Endothelial cell of umbilical vein (primary cell): ENCODE results near the gene RPSA. TPM values are rescaled to one million over a fixed set of nuclear protein-coding genes. Genes with fewer than 3 reads are reported as not detected.
A peak's percentile ranks its signal among the peaks of the same experiment; 100 is the strongest.

ENCODE experiments used
- BruUV-seq: library from RNA; stranded (reverse); fragments of 400-500 nt; replicated peaks from 2 replicates; lab custom pipeline; 2021; lab: Mats Ljungman, UMichigan
- CTCF ChIA-PET: fragments of 300-600, 350-600 bp; sonication (Branson Sonifier 250); formaldehyde crosslinking; loops from one replicate; lab custom pipeline; 2021; ENCODE audit warnings: antibody characterized with exemption, inconsistent platforms; lab: Charles Lee
- POLR2A ChIA-PET: fragments of 300-600, 350-600 bp; sonication (Branson Sonifier 250); formaldehyde crosslinking; loops from one replicate; lab custom pipeline; 2021; ENCODE audit warnings: antibody characterized with exemption, inconsistent platforms; lab: Charles Lee
- DNase-seq: peaks from one replicate; pipeline ENCODE4 v3.0.0-alpha.2; 2011; ENCODE audit warnings: low read depth, low spot score
- FAIRE-seq: peaks from 2 replicates; lab custom pipeline; 2011; peaks lifted over from hg19 to GRCh38; lab: Jason Lieb, UNC
- H2AFZ ChIP-seq: 2 replicates; pipeline ENCODE4 v1.6.0; 2012; ENCODE audit warnings: low read depth, low read length, control low read depth, inconsistent platforms
- H3K27ac ChIP-seq: 2 replicates; pipeline ENCODE4 v1.5.1; 2011; ENCODE audit warnings: low read depth, mild to moderate bottlenecking, control low read depth, low read length, moderate library complexity; ENCODE audit not compliant: insufficient read depth
- H3K27me3 ChIP-seq, 2 experiments: 2 replicates each; pipeline versions ENCODE4 v1.6.0 to v1.6.1; 2011; ENCODE audit warnings: low read length in 2 of 2, mixed read lengths in 1 of 2; ENCODE audit not compliant: control insufficient read depth in 2 of 2, insufficient read depth in 2 of 2
- H3K36me3 ChIP-seq, 2 experiments: 2 replicates in 1 of 2; 3 replicates in 1 of 2; pipeline ENCODE4 v1.5.1; 2011; ENCODE audit warnings: low read length in 2 of 2, mild to moderate bottlenecking in 1 of 2, moderate library complexity in 1 of 2; ENCODE audit not compliant: control insufficient read depth in 2 of 2, insufficient read depth in 2 of 2; ENCODE audit errors: extremely low read depth in 1 of 2
- H3K4me1 ChIP-seq: 3 replicates; pipeline ENCODE4 v1.5.1; 2011; ENCODE audit warnings: mild to moderate bottlenecking, low read length; ENCODE audit not compliant: control insufficient read depth, insufficient read depth; ENCODE audit errors: extremely low read depth
- H3K4me2 ChIP-seq: 2 replicates; pipeline ENCODE4 v1.6.1; 2011; ENCODE audit warnings: low read length, control low read depth, mixed read lengths; ENCODE audit not compliant: insufficient read depth
- H3K4me3 ChIP-seq, 3 experiments: fragments of 200-600 bp in 1 of 3; sonication (generic), shearing (Covaris generic) in 1 of 3; replicated peaks in 1 of 3; 2 replicates each; pipeline ENCODE4 v1.5.1; 2011 to 2016; ENCODE audit warnings: control low read depth in 3 of 3, low read length in 3 of 3, mild to moderate bottlenecking in 2 of 3, inconsistent platforms in 1 of 3, low read depth in 1 of 3, moderate library complexity in 1 of 3; ENCODE audit not compliant: insufficient read depth in 1 of 3
- H3K79me2 ChIP-seq: 2 replicates; pipeline ENCODE4 v1.6.0; 2012; ENCODE audit warnings: low read length, inconsistent platforms; ENCODE audit not compliant: control insufficient read depth, insufficient read depth
- H3K9ac ChIP-seq: replicated peaks from 2 replicates; pipeline ENCODE3; 2011; ENCODE audit warnings: low read length, control low read depth; ENCODE audit not compliant: insufficient read depth; ENCODE audit errors: extremely low read depth
- H3K9me1 ChIP-seq: replicated peaks from 3 replicates; pipeline ENCODE4 v1.6.0; 2011; ENCODE audit warnings: mild to moderate bottlenecking, low read length; ENCODE audit not compliant: control insufficient read depth, insufficient read depth; ENCODE audit errors: extremely low read depth
- H3K9me3 ChIP-seq: replicated peaks from 2 replicates; pipeline ENCODE4 v1.5.1; 2012; ENCODE audit warnings: low read length, inconsistent platforms; ENCODE audit not compliant: control insufficient read depth, insufficient read depth
- H4K20me1 ChIP-seq: replicated peaks from 2 replicates; pipeline ENCODE3; 2011; ENCODE audit warnings: mild to moderate bottlenecking, low read length; ENCODE audit not compliant: control insufficient read depth, insufficient read depth; ENCODE audit errors: extremely low read depth
- EZH2 ChIP-seq: IDR thresholded peaks from 2 replicates; pipeline ENCODE4 v1.6.1; 2012; ENCODE audit warnings: borderline replicate concordance, low read depth, mild to moderate bottlenecking, moderate library complexity, low read length, inconsistent platforms; ENCODE audit not compliant: severe bottlenecking
- GATA2 ChIP-seq: IDR thresholded peaks from 2 replicates; pipeline ENCODE4 v1.7.0; 2011; ENCODE audit warnings: low read depth, mild to moderate bottlenecking, moderate library complexity, mixed read lengths, low read length; ENCODE audit not compliant: insufficient read length, insufficient read depth
- JUN ChIP-seq: IDR thresholded peaks from 2 replicates; pipeline ENCODE4 v1.6.1; 2011; ENCODE audit warnings: borderline replicate concordance, low read depth; ENCODE audit not compliant: insufficient read length, insufficient read depth
- POLR2A ChIP-seq: IDR thresholded peaks from 2 replicates; pipeline ENCODE4 v1.6.1; 2012; ENCODE audit warnings: low read depth, mild to moderate bottlenecking, control low read depth, low read length
- POLR2AphosphoS5 ChIP-seq: IDR thresholded peaks from 2 replicates; pipeline ENCODE4 v1.6.1; 2012; ENCODE audit warnings: low read depth, mild to moderate bottlenecking, control low read depth, low read length, moderate library complexity; ENCODE audit not compliant: insufficient read depth
- dilution Hi-C: fragments of 300-500 bp; cut with MboI; formaldehyde crosslinking; loops from one replicate; pipeline ENCODE4 v1.15.0; 2019; ENCODE audit warnings: low sequenced_read_pairs; ENCODE audit not compliant: extremely low pct_ligation_motif_present
- intact Hi-C: fragments of 100-400 bp; cut with micrococcal nuclease; formaldehyde crosslinking; loops from one replicate; pipeline ENCODE4 v1.10.0; 2022
- polyA plus RNA-seq, 4 experiments: library from polyadenylated mRNA; depleted of rRNA in 3 of 4; stranded (reverse) in 3 of 4; unstranded in 1 of 4; fragments of >200 nt; gene quantifications; 2 replicates each; pipeline versions ENCODE4 v1.2.1 to v1.2.3, GENCODE V29; 2011 to 2012; ENCODE audit warnings: missing spikeins in 1 of 4
- total RNA-seq: library from RNA; stranded (reverse); gene quantifications from 2 replicates; pipeline ENCODE4 v1.2.3, GENCODE V29; 2021
- TF ChIP-seq, protein P1 (sequence below), 2 donors: IDR thresholded peaks; 1 replicate in 1 of 2; 2 replicates in 1 of 2; pipeline ENCODE4 v1.5.1; 2011; ENCODE audit warnings: low read length in 2 of 2, mild to moderate bottlenecking in 2 of 2, moderate library complexity in 2 of 2, control low read depth in 1 of 2, inconsistent platforms in 1 of 2, low read depth in 1 of 2; ENCODE audit not compliant: insufficient read depth in 1 of 2; ENCODE audit errors: extremely low read depth in 1 of 2

The RPSA gene
- total and polyA plus RNA-seq, 2 donors (not counting 3 experiments of a cell fraction or from before 2014, with no cell fraction given) = 1,357 to 3,687 TPM

DNA sequence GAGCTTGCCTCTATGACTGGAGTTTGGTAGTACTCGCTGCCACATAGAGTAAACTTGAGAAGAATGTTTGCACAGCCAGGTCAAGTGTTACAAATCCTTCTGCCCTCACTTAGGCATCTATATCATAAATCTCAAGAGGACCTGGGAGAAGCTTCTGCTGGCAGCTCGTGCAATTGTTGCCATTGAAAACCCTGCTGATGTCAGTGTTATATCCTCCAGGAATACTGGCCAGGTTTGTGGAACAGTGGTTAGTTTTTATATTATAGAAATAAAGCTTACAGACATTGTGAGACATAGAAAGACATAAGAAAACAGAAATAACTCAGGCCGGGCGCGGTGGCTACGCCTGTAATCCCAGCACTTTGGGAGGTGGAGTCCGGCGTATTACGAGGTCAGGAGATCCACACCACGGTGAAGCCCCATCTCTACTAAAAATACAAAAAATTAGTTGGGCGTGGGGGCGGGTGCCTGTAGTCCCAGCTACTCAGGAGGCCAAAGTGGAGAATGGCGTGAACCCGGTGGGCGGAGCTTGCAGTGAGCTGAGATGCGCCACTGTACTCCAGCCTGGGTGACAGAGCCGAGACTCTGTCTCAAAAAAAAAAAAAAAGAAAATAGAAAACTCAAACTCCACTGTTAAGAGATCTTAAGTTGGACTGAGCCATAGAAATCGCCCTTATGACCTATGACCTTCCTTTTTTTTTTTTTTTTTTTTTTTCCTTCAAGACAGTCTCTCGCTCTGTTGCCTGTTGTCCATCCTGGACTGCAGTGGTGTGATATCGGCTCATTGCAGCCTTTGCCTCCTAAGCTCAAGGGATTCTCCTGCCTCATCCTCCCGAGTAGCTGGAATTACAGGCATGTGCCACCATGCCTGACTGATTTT is 2.2 kb downstream of the RPSA start:
- H4K20me1 ChIP-seq = peaks cover 4% of the 10 kb centered on the region

More for the DNA sequence above, 2.2 kb downstream of the RPSA start:
- Histone ChIP-seq H2AFZ (no peak overlapping the region), H3K9me1 (no peaks in the 10 kb centered on the region), H3K4me2 (peak overlapping the region; percentile 96), H3K27ac (no peak overlapping the region), H3K4me3 (peak overlapping the region in 1 of 3 experiments; percentile 96), H3K27me3 (no peaks in the 10 kb centered on the region), H3K9me3 (no peaks in the 10 kb centered on the region), H3K79me2 (peaks cover 42% of the 10 kb centered on the region), H3K4me1 (peaks cover 19% of the 10 kb centered on the region), H3K36me3 (peaks cover 35 to 36% of the 10 kb centered on the region in 2 experiments), H3K9ac (no peak overlapping the region)
- TF ChIP-seq, protein P1, sequence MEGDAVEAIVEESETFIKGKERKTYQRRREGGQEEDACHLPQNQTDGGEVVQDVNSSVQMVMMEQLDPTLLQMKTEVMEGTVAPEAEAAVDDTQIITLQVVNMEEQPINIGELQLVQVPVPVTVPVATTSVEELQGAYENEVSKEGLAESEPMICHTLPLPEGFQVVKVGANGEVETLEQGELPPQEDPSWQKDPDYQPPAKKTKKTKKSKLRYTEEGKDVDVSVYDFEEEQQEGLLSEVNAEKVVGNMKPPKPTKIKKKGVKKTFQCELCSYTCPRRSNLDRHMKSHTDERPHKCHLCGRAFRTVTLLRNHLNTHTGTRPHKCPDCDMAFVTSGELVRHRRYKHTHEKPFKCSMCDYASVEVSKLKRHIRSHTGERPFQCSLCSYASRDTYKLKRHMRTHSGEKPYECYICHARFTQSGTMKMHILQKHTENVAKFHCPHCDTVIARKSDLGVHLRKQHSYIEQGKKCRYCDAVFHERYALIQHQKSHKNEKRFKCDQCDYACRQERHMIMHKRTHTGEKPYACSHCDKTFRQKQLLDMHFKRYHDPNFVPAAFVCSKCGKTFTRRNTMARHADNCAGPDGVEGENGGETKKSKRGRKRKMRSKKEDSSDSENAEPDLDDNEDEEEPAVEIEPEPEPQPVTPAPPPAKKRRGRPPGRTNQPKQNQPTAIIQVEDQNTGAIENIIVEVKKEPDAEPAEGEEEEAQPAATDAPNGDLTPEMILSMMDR (IDR thresholded peaks at IDR 0.05; ENCODE audit: extremely low read depth in 1 of 2, insufficient read depth in 1 of 2, low read depth in 1 of 2, low read length in 2 of 2) = no peak
- TF ChIP-seq EZH2 (no peak), POLR2AphosphoS5 (no peak), JUN (no peak), POLR2A (peak; percentile 20), GATA2 (no peak)
- ChIA-PET CTCF (interaction anchor here (0.7 to 1.0 kb wide), 2 partner anchors 17 to 117 kb away, joined by 3 read pairs; no protein-coding TSS in a partner anchor), POLR2A (interaction anchor here (0.6 to 0.7 kb wide), 2 partner anchors 579 to 1175 kb away, joined by 3 to 7 read pairs; no protein-coding TSS in a partner anchor)
- no peak for DNase-seq
- FAIRE-seq = peak; percentile 67
- no TSS peak for BruUV-seq
- dilution Hi-C loops = no loop called here
- intact Hi-C loops = no loop called here
